ENCODE measurements around the gene NBAS.

GRCh38 chr2:15141211-15141610 is 419.9 kb downstream of the NBAS start:
- TF ChIP-seq CTCF (IDR thresholded peaks at IDR 0.05; ENCODE audit: extremely low read depth in 1 of 2, insufficient read depth in 1 of 2, low read depth in 1 of 2, low read length in 2 of 2) (no peak), MYC (IDR thresholded peaks at IDR 0.05; ENCODE audit: low read depth, low read length) (no peak), POLR2A (IDR thresholded peaks at IDR 0.05; ENCODE audit: low read depth, low read length) (no peak), POLR2AphosphoS5 (IDR thresholded peaks at IDR 0.05; ENCODE audit: insufficient read depth, low read depth, low read length) (no peak), EZH2 (IDR thresholded peaks at IDR 0.05; ENCODE audit: borderline replicate concordance, low read depth, low read length, severe bottlenecking) (no peak), MAX (IDR thresholded peaks at IDR 0.05; ENCODE audit: insufficient read depth, insufficient read length) (no peak), JUN (IDR thresholded peaks at IDR 0.05; ENCODE audit: borderline replicate concordance, insufficient read depth, insufficient read length, low read depth) (no peak), GATA2 (IDR thresholded peaks at IDR 0.05; ENCODE audit: insufficient read depth, insufficient read length, low read depth, low read length) (no peak)

Measured in endothelial cell of umbilical vein (primary cell).